Activated CD4-positive, alpha-beta memory T cell treated with anti-CD3 and anti-CD28 coated beads, Interleukin-2, amount 10 ng/mL, durations not matched to agents 7 days and 5 days (primary cell): ENCODE measurements around the gene RPL27A. TPM values are rescaled to one million over a fixed set of nuclear protein-coding genes. Genes with fewer than 3 reads are reported as not detected.

Experiments
- CTCF ChIA-PET: fragments of 350-600 bp; sonication (Branson Sonifier 250); formaldehyde crosslinking; loops from one replicate; lab custom pipeline; 2021; ENCODE audit warnings: antibody characterized with exemption, inconsistent platforms; lab: Charles Lee
- POLR2A ChIA-PET: fragments of 350-600 bp; sonication (Branson Sonifier 250); formaldehyde crosslinking; loops from one replicate; lab custom pipeline; 2021; ENCODE audit warnings: antibody characterized with exemption; lab: Charles Lee
- DNase-seq: peaks from one replicate; pipeline ENCODE4 v3.0.0-alpha.2; 2020
- H3K27ac Mint-ChIP-seq: one replicate; pipeline ENCODE4 v1.8.0; 2021; ENCODE audit warnings: mild to moderate bottlenecking, mixed read lengths
- H3K27me3 Mint-ChIP-seq: one replicate; pipeline ENCODE4 v1.8.0; 2021; ENCODE audit warnings: mixed read lengths
- H3K36me3 Mint-ChIP-seq: one replicate; pipeline ENCODE4 v1.8.0; 2021; ENCODE audit warnings: low read depth, mixed read lengths
- H3K4me1 Mint-ChIP-seq: one replicate; pipeline ENCODE4 v1.8.0; 2021; ENCODE audit warnings: mixed read lengths
- H3K4me3 Mint-ChIP-seq: one replicate; pipeline ENCODE4 v1.8.0; 2021; ENCODE audit warnings: mild to moderate bottlenecking, mixed read lengths
- H3K9me3 Mint-ChIP-seq: one replicate; pipeline ENCODE4 v1.8.0; 2021; ENCODE audit warnings: mixed read lengths
- total RNA-seq, 2 experiments: library from RNA; stranded (reverse); gene quantifications; one replicate each; pipeline ENCODE4 v1.2.3, GENCODE V29; 2021

The RPL27A gene
- 100 to 1,000 TPM; 817 to 856 TPM for total RNA-seq

- H3K27me3 Mint-ChIP-seq, result no peaks in the 10 kb centered on the region
- H3K4me1 Mint-ChIP-seq, result peaks cover 50% of the 10 kb centered on the region
- peak within 1 kb of the TSS; percentile 94 for H3K27ac Mint-ChIP-seq
- H3K9me3 Mint-ChIP-seq, result no peaks in the 10 kb centered on the region
- peaks cover 69% of the 10 kb centered on the region for H3K36me3 Mint-ChIP-seq
- ChIA-PET POLR2A (interaction anchor here (0.8 to 3.6 kb wide), 38 partner anchors 8 to 1777 kb away, joined by 3 to 55 read pairs (median 5); partner anchors contain the start of genes AKIP1, IPO7, STK33 and TMEM41B), CTCF (interaction anchor here (1.2 to 1.3 kb wide), 2 partner anchors 233 to 277 kb away, joined by 3 to 5 read pairs; no protein-coding TSS in a partner anchor)
- peak within 1 kb of the TSS; percentile 90 for H3K4me3 Mint-ChIP-seq
- DNase-seq, result peak; percentile 99
Measured at GRCh38 chr11:8682303-8683114, at the start of gene RPL27A, which contains the start of gene TRIM66. Gene RPL27A, plus strand, starts transcription at chr11:8682792. Its CDS starts 22 bp downstream, at chr11:8682814. Gene TRIM66, minus strand, starts transcription at chr11:8682665. Its CDS starts 10,391 bp downstream, at chr11:8672274.

GRCh38 chr11:8634498-8634897 lies 48.1 kb upstream of the RPL27A start:
- DNase-seq, result no peak
- Mint-ChIP-seq H3K36me3 (peaks cover 45% of the 10 kb centered on the region), H3K9me3 (peaks cover 2% of the 10 kb centered on the region), H3K27ac (no peak overlapping the region), H3K4me1 (no peaks in the 10 kb centered on the region), H3K4me3 (no peak overlapping the region), H3K27me3 (no peaks in the 10 kb centered on the region)
- ChIA-PET CTCF (no interaction called here), POLR2A (no interaction called here)

DNA sequence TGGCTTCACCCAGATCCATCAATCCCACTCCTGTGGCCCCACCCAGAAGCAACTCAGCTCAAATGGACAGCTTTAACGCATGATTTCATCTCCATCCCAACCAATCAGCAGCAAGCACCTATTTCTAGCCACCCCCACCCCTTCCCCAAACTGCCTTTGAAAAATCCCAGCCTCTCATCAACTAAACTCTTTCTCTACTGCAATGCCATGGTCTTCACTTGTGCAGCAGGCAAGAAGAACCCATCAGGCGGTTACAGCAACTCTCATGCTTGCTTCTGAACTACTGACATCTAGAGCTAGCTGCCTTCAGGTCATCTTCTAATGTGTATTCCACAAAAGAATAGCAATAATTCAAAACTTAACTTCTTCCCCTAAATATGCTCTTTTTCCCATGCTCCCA lies 46.5 kb upstream of the RPL27A start:
- Mint-ChIP-seq H3K27ac (no peak overlapping the region), H3K4me3 (no peak overlapping the region), H3K27me3 (no peaks in the 10 kb centered on the region), H3K9me3 (peaks cover 2% of the 10 kb centered on the region), H3K36me3 (peaks cover 42% of the 10 kb centered on the region), H3K4me1 (peaks cover 1% of the 10 kb centered on the region)
- ChIA-PET POLR2A (no interaction called here), CTCF (interaction anchor here (1.1 kb wide), 1 partner anchor 13 kb away, joined by 3 read pairs; no protein-coding TSS in a partner anchor)
- DNase-seq, result no peak

DNA sequence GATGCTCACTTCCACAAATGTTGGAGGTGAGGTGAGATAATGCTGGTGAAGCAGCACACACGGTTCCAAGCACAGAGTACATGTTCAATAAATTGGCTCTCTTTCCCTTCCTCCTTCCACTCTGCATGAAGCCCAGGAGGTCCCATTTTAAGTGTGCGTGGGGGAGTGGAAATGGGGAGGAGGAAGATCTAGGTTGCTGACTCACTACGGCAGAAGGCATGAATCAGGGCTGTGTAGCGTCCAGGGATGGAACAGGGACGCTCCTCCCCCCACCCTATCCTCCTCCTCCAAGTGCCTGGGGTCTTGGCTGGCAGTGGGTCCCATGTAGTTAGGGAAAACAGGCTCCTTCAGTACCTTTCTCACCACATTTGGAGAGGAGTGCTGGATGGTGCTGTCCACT lies 44.3 kb upstream of the RPL27A start:
- ChIA-PET POLR2A (no interaction called here), CTCF (no interaction called here)
- Mint-ChIP-seq H3K27ac (no peak overlapping the region), H3K4me3 (no peak overlapping the region), H3K4me1 (peaks cover 8% of the 10 kb centered on the region), H3K36me3 (peaks cover 52% of the 10 kb centered on the region), H3K9me3 (peaks cover 2% of the 10 kb centered on the region), H3K27me3 (no peaks in the 10 kb centered on the region)
- no peak for DNase-seq

DNA sequence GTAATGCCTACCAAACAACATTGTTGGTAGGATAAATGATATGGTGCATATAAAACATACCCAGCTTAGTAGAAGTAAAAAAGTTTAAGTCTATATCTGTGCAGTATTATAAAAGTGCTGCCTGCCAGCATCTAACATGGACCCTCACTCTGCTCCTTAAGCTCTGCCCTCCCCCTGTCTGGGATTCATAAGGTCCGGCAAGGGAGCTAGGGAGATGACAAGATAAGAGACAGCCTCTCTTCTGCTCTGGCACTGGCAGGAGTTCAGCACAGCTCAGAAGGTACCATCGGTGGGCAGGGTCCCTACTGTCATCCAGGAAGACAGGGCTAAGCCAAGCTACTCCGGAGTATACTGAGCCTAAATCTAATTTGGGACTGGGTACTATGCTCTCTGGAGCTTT lies 42.9 kb upstream of the RPL27A start:
- ChIA-PET POLR2A (interaction anchor here (1.5 kb wide), 1 partner anchor 43 kb away, joined by 6 read pairs; the partner anchor contains the start of genes RPL27A and TRIM66), CTCF (interaction anchor here (1.0 kb wide), 1 partner anchor 320 kb away, joined by 3 read pairs; no protein-coding TSS in a partner anchor)
- DNase-seq, result no peak
- H3K27me3 Mint-ChIP-seq, result no peaks in the 10 kb centered on the region
- no peak overlapping the region for H3K27ac Mint-ChIP-seq
- peaks cover 2% of the 10 kb centered on the region for H3K9me3 Mint-ChIP-seq
- peaks cover 52% of the 10 kb centered on the region for H3K36me3 Mint-ChIP-seq
- H3K4me3 Mint-ChIP-seq, result no peak overlapping the region
- peaks cover 8% of the 10 kb centered on the region for H3K4me1 Mint-ChIP-seq

GRCh38 chr11:8640267-8640906 lies 42.2 kb upstream of the RPL27A start:
- Mint-ChIP-seq H3K4me3 (no peak overlapping the region), H3K9me3 (peaks cover 2% of the 10 kb centered on the region), H3K27me3 (no peaks in the 10 kb centered on the region), H3K36me3 (peaks cover 46% of the 10 kb centered on the region), H3K27ac (no peak overlapping the region), H3K4me1 (peaks cover 8% of the 10 kb centered on the region)
- ChIA-PET CTCF (no interaction called here), POLR2A (interaction anchor here (1.5 kb wide), 1 partner anchor 42 kb away, joined by 6 read pairs; the partner anchor contains the start of genes RPL27A and TRIM66)
- DNase-seq, result no peak

DNA sequence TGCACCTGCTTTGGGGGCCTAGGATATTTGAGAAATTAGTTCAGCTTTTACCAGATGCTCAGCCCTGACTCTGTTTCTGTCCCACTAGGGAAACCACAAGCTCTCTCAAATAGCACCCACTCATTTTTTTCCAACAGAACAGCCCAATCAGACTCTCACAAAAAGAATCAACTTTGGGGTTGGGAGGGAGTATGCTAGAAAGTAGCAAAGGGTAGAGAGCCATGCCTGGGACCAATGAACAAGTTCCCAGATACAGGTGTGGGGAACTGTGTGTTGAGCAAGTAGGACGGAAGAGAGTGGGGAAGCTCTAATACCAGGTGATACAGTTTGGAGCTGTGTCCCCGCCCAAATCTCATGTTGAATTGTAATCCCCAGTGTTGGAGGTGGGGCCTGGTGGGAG lies 41.3 kb upstream of the RPL27A start:
- DNase-seq, result no peak
- H3K9me3 Mint-ChIP-seq, result peaks cover 2% of the 10 kb centered on the region
- H3K27ac Mint-ChIP-seq, result no peak overlapping the region
- peaks cover 8% of the 10 kb centered on the region for H3K4me1 Mint-ChIP-seq
- no peaks in the 10 kb centered on the region for H3K27me3 Mint-ChIP-seq
- ChIA-PET CTCF (no interaction called here), POLR2A (interaction anchor here (1.3 kb wide), 1 partner anchor 41 kb away, joined by 4 read pairs; the partner anchor contains the start of genes RPL27A and TRIM66)
- peaks cover 38% of the 10 kb centered on the region for H3K36me3 Mint-ChIP-seq
- no peak overlapping the region for H3K4me3 Mint-ChIP-seq

DNA sequence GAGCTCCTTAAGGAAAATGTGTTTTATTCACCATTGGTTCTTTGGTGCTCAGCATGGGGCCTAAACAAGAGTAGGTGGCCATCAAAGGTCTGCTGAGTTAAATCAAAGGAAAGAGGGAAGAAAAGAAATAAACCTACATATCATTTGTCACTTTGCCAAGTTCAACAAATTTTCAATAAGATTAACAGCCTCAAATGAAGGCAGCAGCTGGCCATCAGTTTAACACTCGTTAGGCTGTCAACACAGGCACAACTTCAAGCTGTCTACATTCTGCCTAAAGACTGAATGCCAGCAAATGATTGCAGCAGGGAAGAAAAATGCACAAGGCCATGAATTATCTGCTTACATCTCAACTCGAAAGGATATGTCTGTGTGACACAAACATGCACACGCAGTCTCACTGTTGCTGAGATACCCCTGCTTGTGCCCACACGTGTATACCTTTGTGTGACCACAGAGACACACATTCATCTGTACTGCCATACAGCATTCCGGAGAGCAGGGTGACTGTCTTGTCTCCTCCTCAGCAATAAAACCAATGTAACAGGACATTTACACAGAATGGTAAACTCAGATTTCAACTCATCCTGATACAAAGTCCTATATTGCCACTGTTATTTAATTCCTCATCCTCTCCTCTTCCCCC lies 40.3 kb upstream of the RPL27A start:
- ChIA-PET POLR2A (interaction anchor here (1.3 kb wide), 1 partner anchor 40 kb away, joined by 4 read pairs; the partner anchor contains the start of genes RPL27A and TRIM66), CTCF (no interaction called here)
- H3K27me3 Mint-ChIP-seq, result no peaks in the 10 kb centered on the region
- H3K9me3 Mint-ChIP-seq, result no peaks in the 10 kb centered on the region
- peaks cover 31% of the 10 kb centered on the region for H3K36me3 Mint-ChIP-seq
- H3K4me3 Mint-ChIP-seq, result no peak overlapping the region
- peaks cover 9% of the 10 kb centered on the region for H3K4me1 Mint-ChIP-seq
- no peak for DNase-seq
- H3K27ac Mint-ChIP-seq, result no peak overlapping the region

- Mint-ChIP-seq H3K9me3 (no peaks in the 10 kb centered on the region), H3K4me3 (no peak overlapping the region), H3K27ac (no peak overlapping the region), H3K36me3 (peaks cover 26% of the 10 kb centered on the region), H3K4me1 (peaks cover 7% of the 10 kb centered on the region), H3K27me3 (no peaks in the 10 kb centered on the region)
- POLR2A ChIA-PET, result interaction anchor here (3.5 kb wide), 1 partner anchor 35 kb away, joined by 11 read pairs; the partner anchor contains the start of genes RPL27A and TRIM66
- CTCF ChIA-PET, result no interaction called here
- no peak for DNase-seq
Measured at GRCh38 chr11:8646873-8647272, 35.7 kb upstream of the RPL27A start.

DNA sequence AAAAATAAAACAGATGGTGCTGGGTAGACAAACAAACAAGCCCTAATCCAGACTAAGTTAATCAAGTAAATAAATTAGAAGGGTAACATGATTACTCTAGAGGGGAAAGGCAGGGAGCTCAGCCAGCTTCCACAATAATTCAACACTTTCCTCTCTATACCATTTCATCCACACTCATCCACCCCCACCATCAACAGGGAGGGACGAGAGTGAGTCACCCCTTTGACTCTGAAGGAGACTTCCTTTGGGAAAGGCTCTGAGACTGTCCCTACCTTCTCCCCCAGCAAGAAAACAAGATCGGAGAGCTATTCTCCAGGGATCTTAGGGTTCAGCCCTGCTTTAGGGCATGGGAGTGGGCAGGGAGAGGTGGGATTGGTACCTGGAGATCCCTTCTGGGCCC lies 33.2 kb upstream of the RPL27A start:
- DNase-seq, result no peak
- H3K4me3 Mint-ChIP-seq, result no peak overlapping the region
- peaks cover 18% of the 10 kb centered on the region for H3K4me1 Mint-ChIP-seq
- peaks cover 40% of the 10 kb centered on the region for H3K36me3 Mint-ChIP-seq
- no peaks in the 10 kb centered on the region for H3K9me3 Mint-ChIP-seq
- CTCF ChIA-PET, result interaction anchor here (0.5 kb wide), 1 partner anchor 14 kb away, joined by 3 read pairs; no protein-coding TSS in a partner anchor
- POLR2A ChIA-PET, result interaction anchor here (0.6 kb wide), 1 partner anchor 11 kb away, joined by 3 read pairs; no protein-coding TSS in a partner anchor
- no peaks in the 10 kb centered on the region for H3K27me3 Mint-ChIP-seq
- no peak overlapping the region for H3K27ac Mint-ChIP-seq

GRCh38 chr11:8650401-8650990 lies 32.1 kb upstream of the RPL27A start:
- CTCF ChIA-PET, result no interaction called here
- peaks cover 26% of the 10 kb centered on the region for H3K4me1 Mint-ChIP-seq
- H3K9me3 Mint-ChIP-seq, result no peaks in the 10 kb centered on the region
- H3K27ac Mint-ChIP-seq, result no peak overlapping the region
- peaks cover 42% of the 10 kb centered on the region for H3K36me3 Mint-ChIP-seq
- no peaks in the 10 kb centered on the region for H3K27me3 Mint-ChIP-seq
- H3K4me3 Mint-ChIP-seq, result no peak overlapping the region
- POLR2A ChIA-PET, result no interaction called here
- no peak for DNase-seq

- DNase-seq, result no peak
- Mint-ChIP-seq H3K36me3 (peaks cover 42% of the 10 kb centered on the region), H3K4me1 (peaks cover 30% of the 10 kb centered on the region), H3K27ac (no peak overlapping the region), H3K4me3 (no peak overlapping the region), H3K27me3 (no peaks in the 10 kb centered on the region), H3K9me3 (no peaks in the 10 kb centered on the region)
- ChIA-PET CTCF (no interaction called here), POLR2A (no interaction called here)
Measured at GRCh38 chr11:8652140-8652539, 30.5 kb upstream of the RPL27A start.
